ENCODE measurements around the gene FOXC1.

The FOXC1 gene

GRCh38 chr6:1612974-1613306, 3.2 kb downstream of the FOXC1 start:
- DNase-seq: no peak

GRCh38 chr6:1613346-1613687, 3.6 kb downstream of the FOXC1 start:
- no peak for DNase-seq

- no peak for DNase-seq
These were observed 4.2 kb downstream of the FOXC1 start for GRCh38 chr6:1613688-1614447.

- no peak for DNase-seq
These were observed 4.9 kb downstream of the FOXC1 start for GRCh38 chr6:1614448-1615150.

- no peak for DNase-seq
These were observed 5.6 kb downstream of the FOXC1 start for GRCh38 chr6:1615151-1615852.

GRCh38 chr6:1615853-1616420, 6.2 kb downstream of the FOXC1 start:
- no peak for DNase-seq

GRCh38 chr6:1616701-1617463, 7.2 kb downstream of the FOXC1 start:
- no peak for DNase-seq

GRCh38 chr6:1617466-1618310, 8.0 kb downstream of the FOXC1 start:
- no peak for DNase-seq

- DNase-seq: no peak
These were observed 8.8 kb downstream of the FOXC1 start for GRCh38 chr6:1618311-1619097.

GRCh38 chr6:1619098-1619672, 9.5 kb downstream of the FOXC1 start:
- no peak for DNase-seq

GRCh38 chr6:1619673-1620503, 10.2 kb downstream of the FOXC1 start:
- DNase-seq: no peak

- DNase-seq: no peak
These were observed 10.9 kb downstream of the FOXC1 start for GRCh38 chr6:1620504-1621069.

- DNase-seq: no peak
These were observed 11.5 kb downstream of the FOXC1 start for GRCh38 chr6:1621070-1621701.

- DNase-seq: no peak
These were observed 12.6 kb downstream of the FOXC1 start for GRCh38 chr6:1622220-1622850.

GRCh38 chr6:1622851-1623768, 13.4 kb downstream of the FOXC1 start:
- DNase-seq: no peak

- DNase-seq: no peak
These were observed 14.0 kb downstream of the FOXC1 start for GRCh38 chr6:1623769-1624057.

- DNase-seq: no peak
These were observed 14.5 kb downstream of the FOXC1 start for GRCh38 chr6:1624058-1624850.

All from NCI-H510A (cell line).